Panc1 (cell line): ENCODE results near the gene ANTXR1. TPM values are rescaled to one million over a fixed set of nuclear protein-coding genes. Genes with fewer than 3 reads are reported as not detected.
"Not testable (repeated sequence)": the region's sequence is repeated elsewhere in the genome, so short reads cannot be mapped to it uniquely, and the experiment has no call there.

Source experiments
- ATAC-seq: fragments of 200-7000 bp; cut with Tn5 transposase; 2 replicates; pipeline ENCODE4 v1.9.1; 2020; ENCODE audit warnings: mild to moderate bottlenecking, moderate library complexity
- BruUV-seq: library from RNA; stranded (reverse); fragments of 400-500 nt; replicated peaks from 2 replicates; lab custom pipeline; 2021; lab: Mats Ljungman, UMichigan
- CTCF ChIA-PET: fragments of 300-600 bp; sonication (Branson Sonifier 250); formaldehyde crosslinking; loops from one replicate; lab custom pipeline; 2022; ENCODE audit warnings: antibody characterized with exemption; lab: Charles Lee
- POLR2A ChIA-PET: fragments of 300-600 bp; sonication (Branson Sonifier 250); formaldehyde crosslinking; loops from one replicate; lab custom pipeline; 2022; ENCODE audit warnings: antibody characterized with exemption; lab: Charles Lee
- DNase-seq: peaks from one replicate; pipeline ENCODE4 v3.0.0-alpha.2; 2010; ENCODE audit warnings: low read depth, low spot score
- H3K27ac ChIP-seq: 2 replicates; pipeline ENCODE4 v1.5.1; 2011; ENCODE audit warnings: mild to moderate bottlenecking, low read length, inconsistent platforms
- H3K27me3 ChIP-seq: fragments of 200-500 bp; sonication (Bioruptor generic); 2 replicates; pipeline ENCODE4 v1.6.0; 2014; ENCODE audit warnings: low read length, inconsistent platforms; ENCODE audit not compliant: control insufficient read depth, insufficient read depth
- H3K36me3 ChIP-seq: fragments of 200-500 bp; sonication (Bioruptor generic); 2 replicates; pipeline ENCODE4 v1.5.1; 2014; ENCODE audit warnings: inconsistent platforms, mild to moderate bottlenecking, low read length, moderate library complexity; ENCODE audit not compliant: control insufficient read depth, insufficient read depth
- H3K4me1 ChIP-seq: 2 replicates; pipeline ENCODE4 v1.5.1; 2011; ENCODE audit warnings: inconsistent platforms, mild to moderate bottlenecking, low read length, moderate library complexity; ENCODE audit not compliant: control insufficient read depth, insufficient read depth
- H3K4me3 ChIP-seq, 2 experiments: 2 replicates each; pipeline ENCODE4 v1.5.1; 2011 to 2012; ENCODE audit warnings: low read depth in 2 of 2, low read length in 2 of 2, mild to moderate bottlenecking in 2 of 2, inconsistent platforms in 1 of 2, moderate library complexity in 1 of 2
- H3K9me3 ChIP-seq: fragments of 200-500 bp; sonication (Bioruptor generic); 2 replicates; pipeline ENCODE4 v1.5.1; 2014; ENCODE audit warnings: low read depth, mild to moderate bottlenecking, inconsistent platforms, low read length, moderate library complexity; ENCODE audit not compliant: control insufficient read depth, insufficient read depth
- POLR2AphosphoS5 ChIP-seq: IDR thresholded peaks from 2 replicates; pipeline ENCODE4 v1.6.1; 2012; ENCODE audit warnings: mild to moderate bottlenecking, low read depth, low read length, moderate library complexity
- SIN3A ChIP-seq: IDR thresholded peaks from 2 replicates; pipeline ENCODE4 v1.6.1; 2012; ENCODE audit warnings: low read depth, mild to moderate bottlenecking, low read length, moderate library complexity, borderline replicate concordance; ENCODE audit not compliant: insufficient read depth
- TCF7L2 ChIP-seq: IDR thresholded peaks from 2 replicates; pipeline ENCODE4 v1.6.1; 2011; ENCODE audit warnings: mild to moderate bottlenecking, low read depth, low read length, inconsistent platforms
- in situ Hi-C: cut with HindIII; loops from 2 replicates; pipeline ENCODE4 v1.10.0; 2016; ENCODE audit warnings: low sequenced_read_pairs, low pct_unique_long_range_greater_than_20kb
- intact Hi-C: fragments of 100-400 bp; cut with micrococcal nuclease; formaldehyde crosslinking; loops from one replicate; pipeline ENCODE4 v1.10.0; 2022; ENCODE audit not compliant: unreplicated experiment
- total RNA-seq: library from RNA; stranded (reverse); gene quantifications from one replicate; pipeline ENCODE4 v1.2.1, GENCODE V29; 2021; ENCODE audit not compliant: unreplicated experiment
- TF ChIP-seq, protein P1 (sequence below), 2 experiments: IDR thresholded peaks; 2 replicates each; pipeline ENCODE4 v1.6.1; 2011 to 2012; ENCODE audit warnings: low read depth in 2 of 2, control low read depth in 1 of 2, low read length in 1 of 2, mild to moderate bottlenecking in 1 of 2, moderate library complexity in 1 of 2; ENCODE audit not compliant: insufficient read depth in 1 of 2
- TF ChIP-seq, protein P2 (sequence below): fragments of 450-650 bp; IDR thresholded peaks from 2 replicates; pipeline ENCODE4 v1.5.1; 2017; ENCODE audit warnings: mild to moderate bottlenecking

ANTXR1 gene
- total RNA-seq, 1 experiment from 2014 or later = 132 TPM

DNA sequence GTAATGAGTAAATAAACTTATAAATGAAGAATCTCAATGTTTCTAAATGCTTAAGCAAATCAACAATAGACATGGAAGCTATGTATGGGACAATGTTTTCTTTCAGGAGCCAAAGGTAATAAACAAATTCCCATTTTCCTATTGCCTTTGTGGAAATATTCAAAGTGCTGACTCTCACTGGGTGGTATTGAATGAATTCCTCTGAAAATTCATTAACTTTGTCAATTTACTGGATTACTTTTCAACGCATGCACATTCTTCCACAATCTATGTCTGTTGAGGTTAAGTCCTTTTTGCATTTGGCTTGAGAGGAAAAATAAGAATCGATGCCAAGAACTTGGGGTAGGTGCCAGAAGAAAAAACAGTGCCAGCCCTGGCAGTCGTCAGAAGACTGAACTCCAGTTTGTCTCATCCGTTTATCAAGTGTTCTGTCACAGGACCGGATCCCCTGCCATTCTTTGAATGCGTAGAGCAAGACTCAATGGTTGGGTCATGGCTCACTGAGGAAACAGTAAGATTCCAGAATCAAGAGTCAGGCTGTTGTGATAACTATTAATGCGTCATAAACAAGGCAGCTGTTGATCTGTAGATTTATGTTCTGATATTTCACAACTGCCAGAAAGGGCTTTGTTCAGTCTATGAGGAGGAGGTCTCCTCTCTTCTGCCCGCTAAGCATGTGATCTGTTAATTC, 240.8 kb downstream of the ANTXR1 start:
- DNase-seq = peak; percentile 98
- H3K4me1 ChIP-seq = peaks cover 26% of the 10 kb centered on the region

DNA sequence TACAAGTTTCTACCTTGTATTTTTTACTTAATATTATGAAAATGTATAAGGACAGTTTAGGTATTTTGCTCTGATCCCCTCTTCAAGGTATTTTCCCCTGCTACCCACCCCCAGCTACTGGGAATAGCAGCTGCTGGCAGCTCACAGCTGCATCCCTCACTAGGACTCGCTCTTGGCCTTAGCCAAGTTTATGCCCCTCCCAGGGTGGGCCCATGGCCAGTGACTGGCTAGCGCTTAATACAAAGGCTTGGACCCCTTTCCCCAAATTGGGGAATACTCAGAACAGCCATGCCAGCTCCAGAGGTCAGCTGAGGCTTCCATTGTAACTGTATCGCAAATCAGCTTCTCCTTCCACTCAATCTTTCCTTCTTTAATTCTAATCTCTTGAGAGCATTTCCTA, 242.8 kb downstream of the ANTXR1 start:
- H3K27me3 ChIP-seq = no peaks in the 10 kb centered on the region
- BruUV-seq = no TSS peak
- H3K36me3 ChIP-seq = no peaks in the 10 kb centered on the region
- no peak overlapping the region for H3K4me3 ChIP-seq
- peak overlapping the region; percentile 96 for H3K27ac ChIP-seq
- ATAC-seq (no peak), DNase-seq (no peak)
- peaks cover 26% of the 10 kb centered on the region for H3K4me1 ChIP-seq
- TF ChIP-seq SIN3A = no peak
- no peak for TF ChIP-seq TCF7L2
- no peak for TF ChIP-seq POLR2AphosphoS5
- TF ChIP-seq, protein P1, sequence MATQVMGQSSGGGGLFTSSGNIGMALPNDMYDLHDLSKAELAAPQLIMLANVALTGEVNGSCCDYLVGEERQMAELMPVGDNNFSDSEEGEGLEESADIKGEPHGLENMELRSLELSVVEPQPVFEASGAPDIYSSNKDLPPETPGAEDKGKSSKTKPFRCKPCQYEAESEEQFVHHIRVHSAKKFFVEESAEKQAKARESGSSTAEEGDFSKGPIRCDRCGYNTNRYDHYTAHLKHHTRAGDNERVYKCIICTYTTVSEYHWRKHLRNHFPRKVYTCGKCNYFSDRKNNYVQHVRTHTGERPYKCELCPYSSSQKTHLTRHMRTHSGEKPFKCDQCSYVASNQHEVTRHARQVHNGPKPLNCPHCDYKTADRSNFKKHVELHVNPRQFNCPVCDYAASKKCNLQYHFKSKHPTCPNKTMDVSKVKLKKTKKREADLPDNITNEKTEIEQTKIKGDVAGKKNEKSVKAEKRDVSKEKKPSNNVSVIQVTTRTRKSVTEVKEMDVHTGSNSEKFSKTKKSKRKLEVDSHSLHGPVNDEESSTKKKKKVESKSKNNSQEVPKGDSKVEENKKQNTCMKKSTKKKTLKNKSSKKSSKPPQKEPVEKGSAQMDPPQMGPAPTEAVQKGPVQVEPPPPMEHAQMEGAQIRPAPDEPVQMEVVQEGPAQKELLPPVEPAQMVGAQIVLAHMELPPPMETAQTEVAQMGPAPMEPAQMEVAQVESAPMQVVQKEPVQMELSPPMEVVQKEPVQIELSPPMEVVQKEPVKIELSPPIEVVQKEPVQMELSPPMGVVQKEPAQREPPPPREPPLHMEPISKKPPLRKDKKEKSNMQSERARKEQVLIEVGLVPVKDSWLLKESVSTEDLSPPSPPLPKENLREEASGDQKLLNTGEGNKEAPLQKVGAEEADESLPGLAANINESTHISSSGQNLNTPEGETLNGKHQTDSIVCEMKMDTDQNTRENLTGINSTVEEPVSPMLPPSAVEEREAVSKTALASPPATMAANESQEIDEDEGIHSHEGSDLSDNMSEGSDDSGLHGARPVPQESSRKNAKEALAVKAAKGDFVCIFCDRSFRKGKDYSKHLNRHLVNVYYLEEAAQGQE (IDR thresholded peaks at IDR 0.05; ENCODE audit: insufficient read depth in 1 of 2, low read depth in 2 of 2, low read length in 1 of 2) = no peak
- TF ChIP-seq, protein P2, sequence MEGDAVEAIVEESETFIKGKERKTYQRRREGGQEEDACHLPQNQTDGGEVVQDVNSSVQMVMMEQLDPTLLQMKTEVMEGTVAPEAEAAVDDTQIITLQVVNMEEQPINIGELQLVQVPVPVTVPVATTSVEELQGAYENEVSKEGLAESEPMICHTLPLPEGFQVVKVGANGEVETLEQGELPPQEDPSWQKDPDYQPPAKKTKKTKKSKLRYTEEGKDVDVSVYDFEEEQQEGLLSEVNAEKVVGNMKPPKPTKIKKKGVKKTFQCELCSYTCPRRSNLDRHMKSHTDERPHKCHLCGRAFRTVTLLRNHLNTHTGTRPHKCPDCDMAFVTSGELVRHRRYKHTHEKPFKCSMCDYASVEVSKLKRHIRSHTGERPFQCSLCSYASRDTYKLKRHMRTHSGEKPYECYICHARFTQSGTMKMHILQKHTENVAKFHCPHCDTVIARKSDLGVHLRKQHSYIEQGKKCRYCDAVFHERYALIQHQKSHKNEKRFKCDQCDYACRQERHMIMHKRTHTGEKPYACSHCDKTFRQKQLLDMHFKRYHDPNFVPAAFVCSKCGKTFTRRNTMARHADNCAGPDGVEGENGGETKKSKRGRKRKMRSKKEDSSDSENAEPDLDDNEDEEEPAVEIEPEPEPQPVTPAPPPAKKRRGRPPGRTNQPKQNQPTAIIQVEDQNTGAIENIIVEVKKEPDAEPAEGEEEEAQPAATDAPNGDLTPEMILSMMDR = no peak
- in situ Hi-C loops = no loop called here
- ChIA-PET POLR2A (no interaction called here), CTCF (no interaction called here)
- intact Hi-C loops = no loop called here
- H3K9me3 ChIP-seq = peaks cover 10% of the 10 kb centered on the region; the same call in 1 of the 2 replicates

More for the DNA sequence above, 240.8 kb downstream of the ANTXR1 start:
- Histone ChIP-seq H3K27ac (peak overlapping the region; percentile 96), H3K36me3 (no peaks in the 10 kb centered on the region; the same call in 1 of the 2 replicates), H3K27me3 (no peaks in the 10 kb centered on the region), H3K9me3 (peaks cover 14% of the 10 kb centered on the region; the same call in 1 of the 2 replicates), H3K4me3 (no peak overlapping the region)
- ChIA-PET POLR2A (no interaction called here), CTCF (no interaction called here)
- ATAC-seq = peak; percentile 97
- BruUV-seq = no TSS peak
- intact Hi-C loops (no loop called here), in situ Hi-C loops (no loop called here)
- TF ChIP-seq, protein P2 = no peak
- TF ChIP-seq TCF7L2 (peak; percentile 86), POLR2AphosphoS5 (peak; percentile 84), SIN3A (no peak)
- TF ChIP-seq, protein P1 (IDR thresholded peaks at IDR 0.05; ENCODE audit: insufficient read depth in 1 of 2, low read depth in 2 of 2, low read length in 1 of 2) = peak in 1 of 2 experiments; percentile 32; a peak in 1 of 4 replicates

DNA sequence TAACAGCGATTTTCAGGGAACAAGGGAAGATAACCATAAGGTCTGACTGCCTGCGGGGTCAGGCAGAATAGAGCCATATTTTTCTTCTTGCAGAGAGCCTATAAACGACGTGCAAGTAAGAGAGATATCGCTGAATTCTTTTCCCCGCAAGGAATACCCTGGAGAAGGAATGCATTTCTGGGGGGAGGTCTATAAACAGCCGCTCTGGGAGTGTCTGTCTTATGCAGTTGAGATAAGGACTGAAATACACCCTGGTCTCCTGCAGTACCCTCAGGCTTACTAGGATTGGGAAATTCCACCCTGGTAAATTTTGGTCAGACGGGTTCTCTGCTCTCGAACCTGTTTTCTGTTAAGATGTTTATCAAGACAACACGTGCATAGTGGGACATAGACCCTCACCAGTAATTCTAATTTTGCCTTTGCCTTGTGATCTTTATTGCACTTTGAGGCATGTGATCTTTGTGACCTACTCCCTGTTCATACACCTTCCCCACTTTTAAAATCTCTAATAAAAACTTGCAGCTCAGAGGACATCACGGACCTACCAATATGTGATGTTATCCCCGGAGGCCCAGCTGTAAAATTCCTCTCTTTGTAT, 247.1 kb downstream of the ANTXR1 start:
- H3K4me3 ChIP-seq, POLR2A ChIA-PET, H3K36me3 ChIP-seq, BruUV-seq, in situ Hi-C loops, ATAC-seq, DNase-seq, intact Hi-C loops, H3K4me1 ChIP-seq, H3K27ac ChIP-seq, H3K27me3 ChIP-seq: not testable (repeated sequence)
- CTCF ChIA-PET = interaction anchor here (0.6 kb wide), 1 partner anchor 248 kb away, joined by 3 read pairs; no protein-coding TSS in a partner anchor
- peaks cover 14% of the 10 kb centered on the region; the same call in 1 of the 2 replicates for H3K9me3 ChIP-seq
